ENCODE data around the gene ZDHHC17.

ZDHHC17 gene

GRCh38 chr12:76830436-76830835, 66.5 kb downstream of the ZDHHC17 start:
- H3K4ac ChIP-seq (ENCODE audit: low read depth in 1 of 2, low read length in 2 of 2), result no peak overlapping the region
- no peak overlapping the region for H2AK5ac ChIP-seq (ENCODE audit: low read length, severe bottlenecking)
- H2AFZ ChIP-seq (ENCODE audit: low read depth, low read length), result no peak overlapping the region
- H3K4me2 ChIP-seq (ENCODE audit: low read length, poor library complexity, severe bottlenecking), result no peak overlapping the region
- peaks cover 5% of the 10 kb centered on the region for H3K9me3 ChIP-seq (ENCODE audit: control insufficient read depth, low read length)
- H3K9ac ChIP-seq (ENCODE audit: low read length), result no peak overlapping the region
- H4K91ac ChIP-seq (ENCODE audit: low read length), result no peak overlapping the region
- H2BK12ac ChIP-seq (ENCODE audit: low read length in 2 of 2), result no peak overlapping the region
- no peaks in the 10 kb centered on the region for H3K27me3 ChIP-seq (ENCODE audit: control insufficient read depth in 1 of 2, insufficient read depth in 1 of 2, low read length in 2 of 2)
- no peak overlapping the region for H3K4me3 ChIP-seq (ENCODE audit: insufficient read depth in 1 of 2, low read depth in 1 of 2, low read length in 2 of 2)
- no peak overlapping the region for H2BK120ac ChIP-seq (ENCODE audit: low read depth, low read length)
- no peaks in the 10 kb centered on the region for H3K4me1 ChIP-seq (ENCODE audit: control insufficient read depth, insufficient read depth, low read depth, low read length)
- no peak overlapping the region for H4K8ac ChIP-seq (ENCODE audit: low read length)
- no peak for DNase-seq
- H3K27ac ChIP-seq (ENCODE audit: low read length, poor library complexity, severe bottlenecking), result no peak overlapping the region
- no peak overlapping the region for H3K18ac ChIP-seq (ENCODE audit: low read depth in 1 of 2, low read length in 2 of 2)
- peaks cover 9 to 66% of the 10 kb centered on the region in 2 experiments for H3K36me3 ChIP-seq (ENCODE audit: control insufficient read depth in 1 of 2, insufficient read depth in 2 of 2, low read depth in 1 of 2, low read length in 2 of 2)
- H2BK15ac ChIP-seq (ENCODE audit: low read depth, poor library complexity, severe bottlenecking), result no peak overlapping the region
- no peak overlapping the region for H3K14ac ChIP-seq (ENCODE audit: low read length in 2 of 2)
- H3K79me1 ChIP-seq (replicated peaks; ENCODE audit: low read length, poor library complexity, severe bottlenecking), result peaks cover 5% of the 10 kb centered on the region
- H3K23ac ChIP-seq (ENCODE audit: low read length in 2 of 2), result no peak overlapping the region
- H2BK5ac ChIP-seq (ENCODE audit: low read depth, low read length, poor library complexity, severe bottlenecking), result no peak overlapping the region

- Histone ChIP-seq H3K27me3 (ENCODE audit: control insufficient read depth in 1 of 2, insufficient read depth in 1 of 2, low read length in 2 of 2) (no peaks in the 10 kb centered on the region), H3K14ac (ENCODE audit: low read length in 2 of 2) (no peak overlapping the region), H4K8ac (ENCODE audit: low read length) (no peak overlapping the region), H3K9me3 (ENCODE audit: control insufficient read depth, low read length) (peaks cover 5% of the 10 kb centered on the region), H3K4ac (ENCODE audit: low read depth in 1 of 2, low read length in 2 of 2) (no peak overlapping the region), H3K9ac (ENCODE audit: low read length) (no peak overlapping the region), H3K23ac (ENCODE audit: low read length in 2 of 2) (no peak overlapping the region), H2BK5ac (ENCODE audit: low read depth, low read length, poor library complexity, severe bottlenecking) (no peak overlapping the region), H4K91ac (ENCODE audit: low read length) (no peak overlapping the region), H3K79me1 (replicated peaks; ENCODE audit: low read length, poor library complexity, severe bottlenecking) (peaks cover 5% of the 10 kb centered on the region), H3K27ac (ENCODE audit: low read length, poor library complexity, severe bottlenecking) (no peak overlapping the region), H2AK5ac (ENCODE audit: low read length, severe bottlenecking) (no peak overlapping the region), H3K4me2 (ENCODE audit: low read length, poor library complexity, severe bottlenecking) (no peak overlapping the region), H3K4me3 (ENCODE audit: insufficient read depth in 1 of 2, low read depth in 1 of 2, low read length in 2 of 2) (no peak overlapping the region), H3K4me1 (ENCODE audit: control insufficient read depth, insufficient read depth, low read depth, low read length) (no peaks in the 10 kb centered on the region), H2BK120ac (ENCODE audit: low read depth, low read length) (no peak overlapping the region), H2BK12ac (ENCODE audit: low read length in 2 of 2) (no peak overlapping the region), H3K36me3 (ENCODE audit: control insufficient read depth in 1 of 2, insufficient read depth in 2 of 2, low read depth in 1 of 2, low read length in 2 of 2) (peaks cover 2 to 29% of the 10 kb centered on the region in 2 experiments), H2BK15ac (ENCODE audit: low read depth, poor library complexity, severe bottlenecking) (no peak overlapping the region), H2AFZ (ENCODE audit: low read depth, low read length) (no peak overlapping the region), H3K18ac (ENCODE audit: low read depth in 1 of 2, low read length in 2 of 2) (no peak overlapping the region)
- DNase-seq, result no peak
- WGBS, result 100% methylated on average over 2 of the region's 3 CpGs
Measured at GRCh38 chr12:76836633-76837032, 72.7 kb downstream of the ZDHHC17 start.

GRCh38 chr12:76847260-76847659, 83.3 kb downstream of the ZDHHC17 start:
- H3K18ac ChIP-seq (ENCODE audit: low read depth in 1 of 2, low read length in 2 of 2), result no peak overlapping the region
- H3K4ac ChIP-seq (ENCODE audit: low read depth in 1 of 2, low read length in 2 of 2), result no peak overlapping the region
- no peak overlapping the region for H3K27ac ChIP-seq (ENCODE audit: low read length, poor library complexity, severe bottlenecking)
- no peak overlapping the region for H4K8ac ChIP-seq (ENCODE audit: low read length)
- no peaks in the 10 kb centered on the region for H3K4me1 ChIP-seq (ENCODE audit: control insufficient read depth, insufficient read depth, low read depth, low read length)
- H4K91ac ChIP-seq (ENCODE audit: low read length), result no peak overlapping the region
- H2AK5ac ChIP-seq (ENCODE audit: low read length, severe bottlenecking), result no peak overlapping the region
- H3K23ac ChIP-seq (ENCODE audit: low read length in 2 of 2), result no peak overlapping the region
- H2BK120ac ChIP-seq (ENCODE audit: low read depth, low read length), result no peak overlapping the region
- 100% methylated on average over 2 of the region's 2 CpGs for WGBS
- H3K27me3 ChIP-seq (ENCODE audit: control insufficient read depth in 1 of 2, insufficient read depth in 1 of 2, low read length in 2 of 2), result no peaks in the 10 kb centered on the region
- H2AFZ ChIP-seq (ENCODE audit: low read depth, low read length), result no peak overlapping the region
- no peaks in the 10 kb centered on the region for H3K9me3 ChIP-seq (ENCODE audit: control insufficient read depth, low read length)
- H3K4me2 ChIP-seq (ENCODE audit: low read length, poor library complexity, severe bottlenecking), result no peak overlapping the region
- H3K36me3 ChIP-seq (ENCODE audit: control insufficient read depth in 1 of 2, insufficient read depth in 2 of 2, low read depth in 1 of 2, low read length in 2 of 2), result peaks cover 6 to 83% of the 10 kb centered on the region in 2 experiments
- H3K9ac ChIP-seq (ENCODE audit: low read length), result no peak overlapping the region
- no peaks in the 10 kb centered on the region for H3K79me1 ChIP-seq (replicated peaks; ENCODE audit: low read length, poor library complexity, severe bottlenecking)
- no peak for DNase-seq
- H2BK15ac ChIP-seq (ENCODE audit: low read depth, poor library complexity, severe bottlenecking), result no peak overlapping the region
- no peak overlapping the region for H2BK12ac ChIP-seq (ENCODE audit: low read length in 2 of 2)
- no peak overlapping the region for H3K14ac ChIP-seq (ENCODE audit: low read length in 2 of 2)
- no peak overlapping the region for H2BK5ac ChIP-seq (ENCODE audit: low read depth, low read length, poor library complexity, severe bottlenecking)
- no peak overlapping the region for H3K4me3 ChIP-seq (ENCODE audit: insufficient read depth in 1 of 2, low read depth in 1 of 2, low read length in 2 of 2)

DNA sequence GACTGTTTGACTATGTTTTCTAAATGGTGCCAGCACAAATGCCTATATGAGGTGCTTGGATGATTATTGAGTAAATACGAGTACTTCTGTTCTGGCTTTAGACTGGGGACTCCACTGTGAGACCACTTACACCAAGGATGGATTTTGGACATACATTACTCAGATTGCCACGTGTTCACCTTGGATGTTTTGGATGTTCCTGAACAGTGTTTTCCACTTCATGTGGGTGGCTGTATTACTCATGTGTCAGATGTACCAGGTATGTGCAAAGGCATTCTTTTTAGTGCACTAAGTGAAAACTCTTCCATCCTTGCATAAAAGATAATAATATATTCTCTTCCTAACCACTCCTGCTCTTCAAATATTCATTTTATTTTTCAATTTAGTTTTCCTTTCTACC, 84.2 kb downstream of the ZDHHC17 start:
- H3K9ac ChIP-seq (ENCODE audit: low read length), result no peak overlapping the region
- H3K18ac ChIP-seq (ENCODE audit: low read depth in 1 of 2, low read length in 2 of 2), result no peak overlapping the region
- H2BK15ac ChIP-seq (ENCODE audit: low read depth, poor library complexity, severe bottlenecking), result no peak overlapping the region
- no peak for DNase-seq
- no peaks in the 10 kb centered on the region for H3K79me1 ChIP-seq (replicated peaks; ENCODE audit: low read length, poor library complexity, severe bottlenecking)
- no peaks in the 10 kb centered on the region for H3K9me3 ChIP-seq (ENCODE audit: control insufficient read depth, low read length)
- 90% methylated on average over 2 of the region's 2 CpGs for WGBS
- H3K4me3 ChIP-seq (ENCODE audit: insufficient read depth in 1 of 2, low read depth in 1 of 2, low read length in 2 of 2), result no peak overlapping the region
- H4K91ac ChIP-seq (ENCODE audit: low read length), result no peak overlapping the region
- H3K4me1 ChIP-seq (ENCODE audit: control insufficient read depth, insufficient read depth, low read depth, low read length), result no peaks in the 10 kb centered on the region
- no peak overlapping the region for H2BK120ac ChIP-seq (ENCODE audit: low read depth, low read length)
- no peak overlapping the region for H4K8ac ChIP-seq (ENCODE audit: low read length)
- H3K27me3 ChIP-seq (ENCODE audit: control insufficient read depth in 1 of 2, insufficient read depth in 1 of 2, low read length in 2 of 2), result no peaks in the 10 kb centered on the region
- H3K14ac ChIP-seq (ENCODE audit: low read length in 2 of 2), result no peak overlapping the region
- no peak overlapping the region for H3K4ac ChIP-seq (ENCODE audit: low read depth in 1 of 2, low read length in 2 of 2)
- peaks cover 6 to 83% of the 10 kb centered on the region in 2 experiments for H3K36me3 ChIP-seq (ENCODE audit: control insufficient read depth in 1 of 2, insufficient read depth in 2 of 2, low read depth in 1 of 2, low read length in 2 of 2)
- H3K27ac ChIP-seq (ENCODE audit: low read length, poor library complexity, severe bottlenecking), result no peak overlapping the region
- H2BK12ac ChIP-seq (ENCODE audit: low read length in 2 of 2), result no peak overlapping the region
- no peak overlapping the region for H2AFZ ChIP-seq (ENCODE audit: low read depth, low read length)
- H3K4me2 ChIP-seq (ENCODE audit: low read length, poor library complexity, severe bottlenecking), result no peak overlapping the region
- H2AK5ac ChIP-seq (ENCODE audit: low read length, severe bottlenecking), result no peak overlapping the region
- H2BK5ac ChIP-seq (ENCODE audit: low read depth, low read length, poor library complexity, severe bottlenecking), result no peak overlapping the region
- no peak overlapping the region for H3K23ac ChIP-seq (ENCODE audit: low read length in 2 of 2)
